ENCODE data around the gene NPHP1. TPM values are rescaled to one million over a fixed set of nuclear protein-coding genes. Genes with fewer than 3 reads are reported as not detected.
"Not testable (repeated sequence)": the region's sequence is repeated elsewhere in the genome, so short reads cannot be mapped to it uniquely, and the experiment has no call there.

The NPHP1 gene
- total and polyA plus RNA-seq, 2 of the 4 experiments (the other 2 are of a cell fraction), result 1.8 to 2.5 TPM

GRCh38 chr2:110154828-110155227, 50.0 kb downstream of the NPHP1 start:
- H4K8ac ChIP-seq (ENCODE audit: low read depth in 2 of 2, low read length in 2 of 2); H2BK5ac ChIP-seq (ENCODE audit: low read depth, low read length, poor library complexity, severe bottlenecking); H3K18ac ChIP-seq (ENCODE audit: low read depth, low read length); H3K4me3 ChIP-seq (ENCODE audit: insufficient read depth, low read depth, low read length); BruUV-seq (replicated peaks); DNase-seq; in situ Hi-C loops (cut with MboI; ENCODE audit: low sequenced_read_pairs); H3K27ac ChIP-seq (ENCODE audit: insufficient read depth, low read length); H3K27me3 ChIP-seq (ENCODE audit: control insufficient read depth, insufficient read depth, low read length); dilution Hi-C loops (cut with HindIII; ENCODE audit: low sequenced_read_pairs, unreplicated experiment); H2AK5ac ChIP-seq (ENCODE audit: low read depth, low read length); H2BK120ac ChIP-seq (ENCODE audit: low read depth, low read length); H3K23ac ChIP-seq (ENCODE audit: low read depth, low read length); ATAC-seq (ENCODE audit: low read depth); H3K56ac ChIP-seq (ENCODE audit: extremely low read depth, insufficient read depth, low read length); CTCF ChIA-PET; H2AFZ ChIP-seq (replicated peaks; ENCODE audit: low read length, poor library complexity); H2BK15ac ChIP-seq (ENCODE audit: low read depth, low read length); H3K79me1 ChIP-seq (ENCODE audit: low read depth in 1 of 2, low read length in 2 of 2); H3K4ac ChIP-seq (ENCODE audit: low read depth, low read length); H3K9me3 ChIP-seq (ENCODE audit: control insufficient read depth, insufficient read depth, low read length); H3K4me2 ChIP-seq (ENCODE audit: low read depth, low read length); H4K20me1 ChIP-seq (ENCODE audit: insufficient read depth, low read length); H4K5ac ChIP-seq (ENCODE audit: low read depth, low read length); H3K9me1 ChIP-seq (ENCODE audit: insufficient read depth, low read length); H3K14ac ChIP-seq (replicated peaks; ENCODE audit: low read depth, low read length); H3K4me1 ChIP-seq (ENCODE audit: control insufficient read depth, insufficient read depth, low read length); H2BK20ac ChIP-seq (ENCODE audit: low read depth, low read length); POLR2A ChIA-PET (ENCODE audit: unreplicated experiment); H3K36me3 ChIP-seq (ENCODE audit: control insufficient read depth, insufficient read depth, low read length); H2AK9ac ChIP-seq (replicated peaks; ENCODE audit: low read depth, low read length, poor library complexity); H4K91ac ChIP-seq (ENCODE audit: insufficient read depth, low read depth, low read length); H3K9ac ChIP-seq (ENCODE audit: low read depth, low read length): not testable (repeated sequence)
- intact Hi-C loops (cut with micrococcal nuclease), result loop anchor here (5.0 kb wide), 1 partner anchor 38 kb away; the partner anchor contains the start of gene MALL
- 100% methylated on average over 3 of the region's 4 CpGs; no CpG with 5 or more reads in 1 of the 2 experiments for WGBS, 2 experiments (ENCODE audit: extremely low coverage in 2 of 2, insufficient read length in 1 of 2)

GRCh38 chr2:110154188-110154587, 50.6 kb downstream of the NPHP1 start:
- CTCF ChIA-PET, result not testable (repeated sequence)

More at GRCh38 chr2:110154188-110154587, 50.6 kb downstream of the NPHP1 start:
- in situ Hi-C loops (cut with MboI; ENCODE audit: low sequenced_read_pairs); H4K91ac ChIP-seq (ENCODE audit: insufficient read depth, low read depth, low read length); H3K18ac ChIP-seq (ENCODE audit: low read depth, low read length); H2BK5ac ChIP-seq (ENCODE audit: low read depth, low read length, poor library complexity, severe bottlenecking); H3K56ac ChIP-seq (ENCODE audit: extremely low read depth, insufficient read depth, low read length); dilution Hi-C loops (cut with HindIII; ENCODE audit: low sequenced_read_pairs, unreplicated experiment); H3K36me3 ChIP-seq (ENCODE audit: control insufficient read depth, insufficient read depth, low read length); H3K4me2 ChIP-seq (ENCODE audit: low read depth, low read length); H3K4me1 ChIP-seq (ENCODE audit: control insufficient read depth, insufficient read depth, low read length); H4K8ac ChIP-seq (ENCODE audit: low read depth in 2 of 2, low read length in 2 of 2); H3K14ac ChIP-seq (replicated peaks; ENCODE audit: low read depth, low read length); H2AK9ac ChIP-seq (replicated peaks; ENCODE audit: low read depth, low read length, poor library complexity); H3K79me1 ChIP-seq (ENCODE audit: low read depth in 1 of 2, low read length in 2 of 2); H3K9me1 ChIP-seq (ENCODE audit: insufficient read depth, low read length); H3K9ac ChIP-seq (ENCODE audit: low read depth, low read length); H3K27me3 ChIP-seq (ENCODE audit: control insufficient read depth, insufficient read depth, low read length); BruUV-seq (replicated peaks); DNase-seq; H4K20me1 ChIP-seq (ENCODE audit: insufficient read depth, low read length); H3K9me3 ChIP-seq (ENCODE audit: control insufficient read depth, insufficient read depth, low read length); H4K5ac ChIP-seq (ENCODE audit: low read depth, low read length); ATAC-seq (ENCODE audit: low read depth); H2BK15ac ChIP-seq (ENCODE audit: low read depth, low read length); H3K4me3 ChIP-seq (ENCODE audit: insufficient read depth, low read depth, low read length); H2BK20ac ChIP-seq (ENCODE audit: low read depth, low read length); H2BK120ac ChIP-seq (ENCODE audit: low read depth, low read length); H3K4ac ChIP-seq (ENCODE audit: low read depth, low read length); H2AK5ac ChIP-seq (ENCODE audit: low read depth, low read length); H3K23ac ChIP-seq (ENCODE audit: low read depth, low read length); H3K27ac ChIP-seq (ENCODE audit: insufficient read depth, low read length); POLR2A ChIA-PET (ENCODE audit: unreplicated experiment); H2AFZ ChIP-seq (replicated peaks; ENCODE audit: low read length, poor library complexity): not testable (repeated sequence)
- no CpG with 5 or more reads among the region's 2 CpGs for WGBS, 2 experiments (ENCODE audit: extremely low coverage in 2 of 2, insufficient read length in 1 of 2)
- intact Hi-C loops (cut with micrococcal nuclease), result loop anchor here (5.0 kb wide), 1 partner anchor 37 kb away; the partner anchor contains the start of gene MALL
